ENCODE data around the gene RBM45. TPM values are rescaled to one million over a fixed set of nuclear protein-coding genes. Genes with fewer than 3 reads are reported as not detected.

Gene RBM45
- total and polyA plus RNA-seq, 8 donors: 11.5 to 29.4 (median 24.9) TPM

DNA sequence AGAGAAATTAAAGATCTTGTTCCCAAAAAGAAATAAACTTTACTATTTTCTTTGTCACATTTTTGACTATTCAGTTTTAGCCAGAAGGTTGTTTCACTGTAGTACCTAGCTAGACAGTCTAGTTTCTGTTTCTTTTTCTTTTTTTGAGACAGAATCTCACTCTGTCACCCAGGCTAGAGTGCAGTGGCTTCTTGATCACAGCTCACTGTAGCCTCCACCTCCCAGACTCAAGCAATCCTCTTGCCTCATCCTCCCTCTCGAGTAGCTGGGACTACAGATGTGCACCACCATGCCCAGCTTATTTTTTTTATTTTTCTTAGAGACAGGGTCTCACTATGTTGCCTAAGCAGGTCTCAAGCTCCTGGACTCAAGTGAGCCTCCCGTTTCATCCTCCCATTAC lies 2.2 kb downstream of the RBM45 start:
- Histone ChIP-seq H3K4me1 (peaks cover 4 to 14% of the 10 kb centered on the region in 2 donors), H3K27ac (no peak overlapping the region), H3K9me3 (no peaks in the 10 kb centered on the region), H3K27me3 (no peaks in the 10 kb centered on the region), H3K4me3 (no peak overlapping the region), H3K36me3 (no peaks in the 10 kb centered on the region)
- intact Hi-C loops (cut with DNase I): no loop called here
- TF ChIP-seq, protein P1, sequence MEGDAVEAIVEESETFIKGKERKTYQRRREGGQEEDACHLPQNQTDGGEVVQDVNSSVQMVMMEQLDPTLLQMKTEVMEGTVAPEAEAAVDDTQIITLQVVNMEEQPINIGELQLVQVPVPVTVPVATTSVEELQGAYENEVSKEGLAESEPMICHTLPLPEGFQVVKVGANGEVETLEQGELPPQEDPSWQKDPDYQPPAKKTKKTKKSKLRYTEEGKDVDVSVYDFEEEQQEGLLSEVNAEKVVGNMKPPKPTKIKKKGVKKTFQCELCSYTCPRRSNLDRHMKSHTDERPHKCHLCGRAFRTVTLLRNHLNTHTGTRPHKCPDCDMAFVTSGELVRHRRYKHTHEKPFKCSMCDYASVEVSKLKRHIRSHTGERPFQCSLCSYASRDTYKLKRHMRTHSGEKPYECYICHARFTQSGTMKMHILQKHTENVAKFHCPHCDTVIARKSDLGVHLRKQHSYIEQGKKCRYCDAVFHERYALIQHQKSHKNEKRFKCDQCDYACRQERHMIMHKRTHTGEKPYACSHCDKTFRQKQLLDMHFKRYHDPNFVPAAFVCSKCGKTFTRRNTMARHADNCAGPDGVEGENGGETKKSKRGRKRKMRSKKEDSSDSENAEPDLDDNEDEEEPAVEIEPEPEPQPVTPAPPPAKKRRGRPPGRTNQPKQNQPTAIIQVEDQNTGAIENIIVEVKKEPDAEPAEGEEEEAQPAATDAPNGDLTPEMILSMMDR (IDR thresholded peaks at IDR 0.05): no peak
- DNase-seq (no peak), ATAC-seq (no peak)

DNA sequence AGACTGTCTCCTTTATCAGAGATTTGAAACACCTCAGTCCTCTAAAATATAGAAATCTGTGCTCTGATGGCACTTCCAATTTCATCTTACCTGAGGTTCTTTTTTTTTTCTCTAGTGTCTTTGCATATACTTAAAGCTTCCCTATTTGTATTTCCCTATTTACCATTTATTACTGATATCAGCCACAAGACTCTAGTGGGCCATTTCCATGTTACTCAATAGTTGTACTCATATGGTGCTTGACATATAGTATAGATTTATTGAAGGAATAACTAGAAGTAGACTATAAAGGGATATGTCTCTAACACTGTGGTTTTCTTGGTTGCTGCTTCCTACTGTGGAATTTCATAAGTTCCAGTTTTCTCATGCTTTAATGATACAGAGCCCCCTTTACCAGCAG lies 3.0 kb downstream of the RBM45 start:
- DNase-seq (no peak), ATAC-seq (no peak)
- TF ChIP-seq, protein P1 (IDR thresholded peaks at IDR 0.05): no peak
- Histone ChIP-seq H3K4me1 (peaks cover 4 to 14% of the 10 kb centered on the region in 2 donors), H3K9me3 (no peaks in the 10 kb centered on the region), H3K4me3 (no peak overlapping the region), H3K36me3 (peaks cover 0 to under 1% of the 10 kb centered on the region in 2 donors), H3K27ac (no peak overlapping the region), H3K27me3 (no peaks in the 10 kb centered on the region)
- intact Hi-C loops (cut with DNase I): no loop called here

DNA sequence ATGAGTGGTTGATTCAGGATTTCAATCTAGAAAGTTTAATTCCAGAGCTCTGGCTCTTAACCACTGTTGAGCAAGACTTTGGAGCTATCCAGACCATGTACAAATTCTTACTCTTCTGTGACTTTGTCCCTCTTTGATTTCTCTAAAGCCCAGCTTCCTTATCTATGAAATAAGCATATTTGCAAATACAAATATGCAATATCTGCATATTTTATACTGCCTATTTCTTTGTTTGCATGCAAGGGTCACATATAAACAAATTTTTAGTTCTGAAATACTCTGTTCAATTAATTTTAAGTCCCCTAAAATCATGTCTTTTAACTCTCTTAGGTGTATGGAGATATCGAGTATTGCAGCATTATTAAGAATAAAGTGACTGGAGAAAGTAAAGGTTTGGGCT lies 5.5 kb downstream of the RBM45 start:
- ATAC-seq (no peak), DNase-seq (no peak)
- no peaks in the 10 kb centered on the region for H3K27me3 ChIP-seq
- H3K27ac ChIP-seq: no peak overlapping the region
- H3K4me3 ChIP-seq: no peak overlapping the region
- H3K4me1 ChIP-seq: peaks cover 4 to 12% of the 10 kb centered on the region in 2 donors
- H3K36me3 ChIP-seq: peaks cover 0 to 23% of the 10 kb centered on the region in 2 donors
- TF ChIP-seq, protein P1 (IDR thresholded peaks at IDR 0.05): no peak
- intact Hi-C loops (cut with DNase I): no loop called here
- no peaks in the 10 kb centered on the region for H3K9me3 ChIP-seq

DNA sequence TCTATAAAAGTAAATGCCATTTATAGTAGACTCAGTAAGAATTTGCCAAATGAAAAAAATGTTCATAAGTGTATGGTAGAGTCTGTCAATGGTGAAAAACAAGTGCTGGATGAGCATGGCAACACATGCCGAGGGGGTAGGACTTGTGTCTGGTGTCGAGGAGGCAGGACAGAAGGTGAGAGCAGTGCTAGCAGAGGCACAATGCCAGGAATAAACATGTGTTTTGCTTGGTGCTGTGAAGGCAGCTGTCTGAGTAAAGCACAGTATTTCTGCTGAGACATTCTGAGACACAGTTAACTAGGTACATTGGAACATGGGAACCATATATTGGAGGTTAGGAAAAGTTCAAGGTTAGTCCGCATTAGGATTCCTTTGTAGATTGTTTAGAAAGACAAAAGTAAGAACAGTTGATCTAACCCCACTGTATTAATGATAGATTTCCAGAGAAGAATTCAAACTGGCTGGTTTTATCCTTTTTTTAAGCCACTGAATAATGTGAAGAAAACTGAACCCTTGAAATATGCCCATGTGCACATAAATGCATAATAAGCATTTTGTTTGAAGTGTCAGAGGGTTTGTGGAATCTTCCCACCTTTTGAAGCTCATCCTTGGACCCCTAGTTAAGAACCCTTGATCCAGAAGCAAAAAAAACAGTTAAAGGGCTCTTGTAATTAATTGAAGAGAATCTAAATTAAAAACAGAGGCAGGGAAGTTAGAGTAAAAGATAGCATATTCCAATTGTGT lies 7.1 kb downstream of the RBM45 start:
- intact Hi-C loops (cut with DNase I): no loop called here
- Histone ChIP-seq H3K36me3 (peaks cover 0 to 37% of the 10 kb centered on the region in 2 donors), H3K4me3 (no peak overlapping the region), H3K27ac (no peak overlapping the region), H3K9me3 (no peaks in the 10 kb centered on the region), H3K4me1 (no peaks in the 10 kb centered on the region), H3K27me3 (no peaks in the 10 kb centered on the region)
- DNase-seq (no peak), ATAC-seq (no peak)
- TF ChIP-seq, protein P1 (IDR thresholded peaks at IDR 0.05): no peak

DNA sequence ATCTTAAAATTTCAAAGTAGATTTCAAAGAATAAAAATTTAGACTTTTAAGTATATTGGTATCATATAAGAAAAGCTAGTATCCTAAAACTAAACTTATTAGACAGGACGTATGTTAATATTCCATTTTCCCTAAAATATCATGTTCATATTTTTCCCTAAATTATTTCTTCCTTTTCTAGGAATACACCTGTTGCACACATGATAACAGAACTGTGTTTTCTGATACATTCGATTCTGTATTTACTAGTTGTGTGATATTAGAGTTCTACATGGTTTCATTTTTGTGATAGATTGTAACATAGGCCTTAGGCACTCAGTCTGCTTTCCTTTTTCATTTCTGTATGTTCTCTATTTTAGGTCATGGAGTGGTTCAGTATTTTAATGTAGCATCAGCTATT lies 10.9 kb downstream of the RBM45 start:
- TF ChIP-seq, protein P1 (IDR thresholded peaks at IDR 0.05): no peak
- ATAC-seq: no peak
- Histone ChIP-seq H3K9me3 (no peaks in the 10 kb centered on the region), H3K27me3 (no peaks in the 10 kb centered on the region), H3K4me1 (no peaks in the 10 kb centered on the region), H3K27ac (no peak overlapping the region), H3K36me3 (peaks cover 0 to 70% of the 10 kb centered on the region in 2 donors), H3K4me3 (no peak overlapping the region)
- intact Hi-C loops (cut with DNase I): no loop called here
- no peak for DNase-seq
